C1 segment of cervical spinal cord (tissue), 14 donors: ENCODE measurements around the gene SULT6B1.

Experiments used
- DNase-seq, 14 donors: peaks; one replicate each; lab custom pipeline; 2025; lab: John Stamatoyannopoulos, UW

The SULT6B1 gene

GRCh38 chr2:37153224-37153623, 35.2 kb downstream of the SULT6B1 start:
- no peak for DNase-seq

- DNase-seq, result no peak
These were observed 38.7 kb downstream of the SULT6B1 start for GRCh38 chr2:37149626-37150322.

GRCh38 chr2:37148325-37148724, 40.1 kb downstream of the SULT6B1 start:
- DNase-seq, result no peak

GRCh38 chr2:37146062-37146461, 42.4 kb downstream of the SULT6B1 start:
- DNase-seq, result no peak

DNA sequence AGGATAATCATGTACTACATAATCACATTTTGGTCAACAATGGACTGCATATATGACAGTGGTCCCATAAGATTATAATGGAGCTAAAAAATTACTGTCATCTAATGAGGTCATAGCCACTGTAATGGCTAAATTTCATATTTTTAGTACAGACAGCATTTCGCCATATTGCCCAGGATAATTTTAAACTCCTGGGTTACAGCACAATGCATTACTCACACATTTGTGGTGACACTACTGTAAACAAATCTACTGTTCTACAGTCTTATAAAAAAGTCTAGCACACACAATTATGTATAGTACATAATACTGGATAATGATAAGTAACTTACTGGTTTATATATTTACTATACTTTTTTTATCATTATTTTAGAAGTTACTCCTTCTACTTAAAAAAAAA, 44.5 kb downstream of the SULT6B1 start:
- DNase-seq, result no peak

GRCh38 chr2:37142546-37142945, 45.9 kb downstream of the SULT6B1 start:
- DNase-seq, result no peak

GRCh38 chr2:37132914-37133313, 55.6 kb downstream of the SULT6B1 start:
- DNase-seq, result no peak

DNA sequence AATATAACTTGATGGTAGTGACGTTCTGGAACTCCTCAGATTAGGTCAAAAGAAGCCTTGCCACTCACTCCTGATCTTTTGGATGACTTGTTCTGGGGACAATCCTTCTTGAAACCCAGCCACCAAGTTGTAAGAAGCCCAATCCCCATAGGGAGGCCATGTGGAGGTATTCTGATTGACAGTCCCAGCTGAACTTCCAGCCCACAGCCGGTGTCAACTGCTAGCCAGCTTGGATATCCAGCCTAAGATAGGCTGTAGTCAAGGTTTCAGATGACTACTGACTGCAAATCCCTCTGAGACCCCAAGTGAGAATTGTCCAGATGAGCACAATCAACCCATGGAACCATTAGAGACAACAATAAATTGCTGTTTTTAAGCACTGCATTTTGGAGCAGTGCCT, 63.1 kb downstream of the SULT6B1 start:
- DNase-seq, result no peak

- DNase-seq, result no peak
These were observed 69.3 kb downstream of the SULT6B1 start for GRCh38 chr2:37119157-37119556.
